ENCODE results near the gene RPS4Y1. TPM values are rescaled to one million over a fixed set of nuclear protein-coding genes. Genes with fewer than 3 reads are reported as not detected.

Gene RPS4Y1
- polyA plus RNA-seq, 1 of the 3 experiments (the other 2 are of a cell fraction): not detected

GRCh38 chrY:2907356-2907755 lies 66.0 kb downstream of the RPS4Y1 start:
- ChIA-PET POLR2A (no interaction called here), CTCF (no interaction called here)
- WGBS (ENCODE audit: low lambda C conversion rate): no CpG with 5 or more reads among the region's 1 CpG
- H4K20me1 ChIP-seq (ENCODE audit: insufficient read depth): no peaks in the 10 kb centered on the region
- H3K36me3 ChIP-seq (replicated peaks in 1 of 2; ENCODE audit: control insufficient read depth in 1 of 2, insufficient read depth in 2 of 2, low read length in 1 of 2): no peaks in the 10 kb centered on the region
- H3K27ac ChIP-seq (ENCODE audit: low read depth in 2 of 2, low read length in 1 of 2): no peak overlapping the region
- no peak overlapping the region for H2AFZ ChIP-seq (ENCODE audit: low read depth)
- H3K9me3 ChIP-seq: no peaks in the 10 kb centered on the region
- no peak for DNase-seq
- H3K9me2 ChIP-seq: no peaks in the 10 kb centered on the region
- TF ChIP-seq PBX3 (IDR thresholded peaks at IDR 0.05) (no peak), ELF1 (IDR thresholded peaks at IDR 0.05) (no peak)
- H3K4me1 ChIP-seq (ENCODE audit: control insufficient read depth in 1 of 2, insufficient read depth in 2 of 2, low read depth in 1 of 2, low read length in 1 of 2): no peaks in the 10 kb centered on the region
- no peak overlapping the region for H3K4me3 ChIP-seq (ENCODE audit: low read depth in 2 of 2, low read length in 1 of 2)
- no peak overlapping the region for H3K9ac ChIP-seq
- no peaks in the 10 kb centered on the region for H3K79me2 ChIP-seq (ENCODE audit: insufficient read depth)
- no peaks in the 10 kb centered on the region for H3K27me3 ChIP-seq (ENCODE audit: insufficient read depth)
- no peak overlapping the region for H3K4me2 ChIP-seq
- H3F3A ChIP-seq (replicated peaks; ENCODE audit: insufficient read depth): no peaks in the 10 kb centered on the region

DNA sequence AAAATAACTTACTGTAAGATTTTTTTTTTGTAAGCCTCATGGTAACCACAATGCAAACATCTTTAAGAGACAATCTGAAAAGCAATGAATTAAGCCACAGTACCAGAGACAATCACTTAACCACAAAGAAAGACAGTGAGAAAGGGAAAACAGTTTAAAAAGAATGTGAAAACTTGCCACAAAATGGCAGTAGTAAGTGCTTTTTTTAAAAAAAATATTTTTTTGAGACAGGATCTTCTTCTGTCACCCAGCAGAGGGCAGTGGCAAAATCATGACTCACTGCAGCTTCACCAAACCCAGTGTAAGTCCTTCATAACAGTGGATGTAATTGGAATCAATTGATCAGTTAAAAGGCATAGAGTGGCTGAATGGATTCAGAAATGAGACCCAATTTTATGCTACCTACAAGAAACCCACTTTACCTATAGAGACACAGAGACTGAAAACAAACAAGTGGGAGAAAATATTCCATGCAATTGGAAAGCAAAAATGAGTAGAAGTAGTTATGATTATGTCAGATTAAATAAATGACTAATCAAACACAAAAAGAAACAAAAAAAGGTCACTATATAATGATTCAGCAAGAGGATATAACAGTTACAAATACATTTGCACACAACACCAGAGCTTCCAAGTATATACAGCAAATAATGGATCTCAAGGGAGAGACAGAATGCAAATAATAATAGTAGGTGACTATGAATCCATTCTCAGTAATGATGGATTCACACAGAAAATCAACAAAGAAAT lies 71.8 kb downstream of the RPS4Y1 start:
- Histone ChIP-seq H3K4me1 (ENCODE audit: control insufficient read depth in 1 of 2, insufficient read depth in 2 of 2, low read depth in 1 of 2, low read length in 1 of 2) (no peaks in the 10 kb centered on the region), H3K4me3 (ENCODE audit: low read depth in 2 of 2, low read length in 1 of 2) (no peak overlapping the region), H3K36me3 (replicated peaks in 1 of 2; ENCODE audit: control insufficient read depth in 1 of 2, insufficient read depth in 2 of 2, low read length in 1 of 2) (no peaks in the 10 kb centered on the region), H3K9me2 (no peaks in the 10 kb centered on the region), H2AFZ (ENCODE audit: low read depth) (no peak overlapping the region), H4K20me1 (ENCODE audit: insufficient read depth) (no peaks in the 10 kb centered on the region), H3K27me3 (ENCODE audit: insufficient read depth) (no peaks in the 10 kb centered on the region), H3K4me2 (no peak overlapping the region), H3K9me3 (no peaks in the 10 kb centered on the region), H3F3A (replicated peaks; ENCODE audit: insufficient read depth) (no peaks in the 10 kb centered on the region), H3K79me2 (ENCODE audit: insufficient read depth) (no peaks in the 10 kb centered on the region), H3K9ac (no peak overlapping the region), H3K27ac (ENCODE audit: low read depth in 2 of 2, low read length in 1 of 2) (no peak overlapping the region)
- POLR2A ChIA-PET: no interaction called here
- CTCF ChIA-PET: no interaction called here
- DNase-seq: no peak
- TF ChIP-seq POLR2AphosphoS5 (IDR thresholded peaks at IDR 0.05; ENCODE audit: low read depth, low read length) (no peak), MEF2A (IDR thresholded peaks at IDR 0.05; ENCODE audit: borderline replicate concordance, low read depth) (no peak), FOXM1 (IDR thresholded peaks at IDR 0.05; ENCODE audit: low read depth) (no peak), CTCF (IDR thresholded peaks at IDR 0.05) (no peak)

Small RNAs within 50 kb of the gene (small RNA-seq; reads per million reads assigned to genes)
- 0 reads per million in 7 experiments for gene TOMM22P2

Other genes with a start within 250 kb of the RPS4Y1 start
- gene SRY, start 53.9 kb upstream of the RPS4Y1 start, polyA plus RNA-seq (2012; rRNA removed): not detected in 2 replicates
- not detected in 2 replicates for gene ZFY, start 93.8 kb downstream of the RPS4Y1 start, polyA plus RNA-seq (2012; rRNA removed)